Liver (tissue), 9 donors: ENCODE measurements around the gene GATA5. TPM values are rescaled to one million over a fixed set of nuclear protein-coding genes. Genes with fewer than 3 reads are reported as not detected.
A peak's percentile ranks its signal among the peaks of the same experiment; 100 is the strongest.

Source experiments
- DNase-seq: peaks from one replicate; pipeline ENCODE4 v3.0.0-alpha.2; 2017; ENCODE audit warnings: low spot score
- H3K27ac ChIP-seq, 2 donors: one replicate each; pipeline ENCODE4 v1.7.0; 2013; ENCODE audit warnings: inconsistent platforms in 2 of 2, low read length in 2 of 2, control low read depth in 1 of 2, low read depth in 1 of 2, mild to moderate bottlenecking in 1 of 2
- H3K27me3 ChIP-seq, 4 donors: one replicate each; pipeline versions ENCODE4 v1.6.1 to v1.7.0; 2013; ENCODE audit warnings: low read length in 3 of 4, inconsistent platforms in 1 of 4, mild to moderate bottlenecking in 1 of 4, moderate library complexity in 1 of 4; ENCODE audit not compliant: control insufficient read depth in 4 of 4, insufficient read depth in 4 of 4
- H3K36me3 ChIP-seq, 4 donors: one replicate each; pipeline versions ENCODE4 v1.6.1 to v1.7.0; 2013; ENCODE audit warnings: low read length in 3 of 4, mild to moderate bottlenecking in 3 of 4, low read depth in 1 of 4, moderate library complexity in 1 of 4; ENCODE audit not compliant: control insufficient read depth in 4 of 4, insufficient read depth in 3 of 4
- H3K4me1 ChIP-seq, 4 donors: one replicate each; pipeline versions ENCODE4 v1.6.1 to v1.7.0; 2013; ENCODE audit warnings: low read length in 3 of 4, mild to moderate bottlenecking in 3 of 4, moderate library complexity in 1 of 4; ENCODE audit not compliant: control insufficient read depth in 4 of 4, insufficient read depth in 4 of 4
- H3K4me3 ChIP-seq, 3 donors: one replicate each; pipeline versions ENCODE4 v1.6.1 to v1.7.0; 2013; ENCODE audit warnings: low read length in 3 of 3, control low read depth in 1 of 3, low read depth in 1 of 3, mild to moderate bottlenecking in 1 of 3
- H3K9ac ChIP-seq, 2 donors: one replicate each; pipeline ENCODE4 v1.7.0; 2013; ENCODE audit warnings: low read length in 2 of 2, mild to moderate bottlenecking in 2 of 2, moderate library complexity in 2 of 2, control low read depth in 1 of 2, low read depth in 1 of 2
- H3K9me3 ChIP-seq, 4 donors: one replicate each; pipeline versions ENCODE4 v1.6.1 to v1.7.0; 2013; ENCODE audit warnings: low read length in 3 of 4; ENCODE audit not compliant: control insufficient read depth in 4 of 4
- EGR1 ChIP-seq, 2 donors: IDR thresholded peaks; 2 replicates each; pipeline ENCODE4 v1.6.1; 2016 to 2018; ENCODE audit warnings: antibody characterized with exemption in 2 of 2, low read depth in 2 of 2
- FOXA2 ChIP-seq: IDR thresholded peaks from 2 replicates; pipeline ENCODE4 v1.6.1; 2016; ENCODE audit warnings: antibody characterized with exemption
- GABPA ChIP-seq, 2 donors: IDR thresholded peaks in 1 of 2; conservative IDR thresholded peaks in 1 of 2; 2 replicates each; pipeline ENCODE4 v1.6.1; 2016; ENCODE audit warnings: antibody characterized with exemption in 2 of 2, mild to moderate bottlenecking in 1 of 2, moderate library complexity in 1 of 2
- HNF4A ChIP-seq, 2 donors: conservative IDR thresholded peaks; 2 replicates each; pipeline ENCODE4 v1.6.1; 2016; ENCODE audit warnings: antibody characterized with exemption in 2 of 2, mild to moderate bottlenecking in 2 of 2
- HNF4G ChIP-seq: IDR thresholded peaks from 2 replicates; pipeline ENCODE4 v1.6.1; 2016; ENCODE audit warnings: antibody characterized with exemption
- JUND ChIP-seq, 2 donors: IDR thresholded peaks; 2 replicates each; pipeline ENCODE4 v1.6.1; 2016; ENCODE audit warnings: antibody characterized with exemption in 2 of 2
- NR2F2 ChIP-seq: IDR thresholded peaks from 2 replicates; pipeline ENCODE4 v1.6.1; 2016; ENCODE audit warnings: antibody characterized with exemption
- RAD21 ChIP-seq, 2 donors: IDR thresholded peaks; 2 replicates each; pipeline ENCODE4 v1.6.1; 2016; ENCODE audit warnings: antibody characterized with exemption in 2 of 2, mild to moderate bottlenecking in 2 of 2
- TAF1 ChIP-seq: conservative IDR thresholded peaks from 2 replicates; pipeline ENCODE4 v1.6.1; 2016; ENCODE audit warnings: antibody characterized with exemption, mild to moderate bottlenecking
- YY1 ChIP-seq: IDR thresholded peaks from 2 replicates; pipeline ENCODE4 v1.6.1; 2016; ENCODE audit warnings: antibody characterized with exemption, mild to moderate bottlenecking
- WGBS: extraction: QIAGEN DNeasy Blood & Tissue Kit; methylation state at CpG from one replicate; pipeline ENCODE4 v1.1.7; 2013; 5-methylcytosine and 5-hydroxymethylcytosine counted together
- polyA plus RNA-seq, 2 donors: library from polyadenylated mRNA; stranded (reverse) in 1 of 2; unstranded in 1 of 2; fragments of 200-250 nt in 1 of 2; fragments of >200 nt in 1 of 2; fragmentation: Nextera tagmentation in 1 of 2; extraction: Ambion mirVana in 1 of 2; gene quantifications; one replicate each; pipeline versions ENCODE4 v1.2.1 to v1.2.3, GENCODE V29; 2013 to 2015
- total RNA-seq, 2 donors: library from RNA; depleted of rRNA; stranded (reverse); fragments of >200 nt; gene quantifications; one replicate each; pipeline ENCODE4 v1.2.3, GENCODE V29; 2014
- TF ChIP-seq, protein P1 (sequence below): IDR thresholded peaks from 2 replicates; pipeline ENCODE4 v1.6.1; 2016; ENCODE audit warnings: antibody characterized with exemption, mild to moderate bottlenecking
- TF ChIP-seq, protein P2 (sequence below): IDR thresholded peaks from 2 replicates; pipeline ENCODE4 v1.6.1; 2016; ENCODE audit warnings: antibody characterized with exemption
- TF ChIP-seq, protein P3 (sequence below): IDR thresholded peaks from 2 replicates; pipeline ENCODE4 v1.6.1; 2016; ENCODE audit warnings: antibody characterized with exemption
- TF ChIP-seq, protein P4 (sequence below): fragments of 150-350 bp; IDR thresholded peaks from 2 replicates; pipeline ENCODE4 v1.5.1; 2017; ENCODE audit warnings: improper control_type of control experiment, low read depth, low read length; ENCODE audit not compliant: missing input control
- donor health status: healthy.
- donor health status: healthy.
- donor health status: healthy.
- donor health status: healthy.
- donor health status: healthy.

GATA5 gene
- total and polyA plus RNA-seq, 4 donors: 0.25 to 6.1 (median 0.34) TPM

DNA sequence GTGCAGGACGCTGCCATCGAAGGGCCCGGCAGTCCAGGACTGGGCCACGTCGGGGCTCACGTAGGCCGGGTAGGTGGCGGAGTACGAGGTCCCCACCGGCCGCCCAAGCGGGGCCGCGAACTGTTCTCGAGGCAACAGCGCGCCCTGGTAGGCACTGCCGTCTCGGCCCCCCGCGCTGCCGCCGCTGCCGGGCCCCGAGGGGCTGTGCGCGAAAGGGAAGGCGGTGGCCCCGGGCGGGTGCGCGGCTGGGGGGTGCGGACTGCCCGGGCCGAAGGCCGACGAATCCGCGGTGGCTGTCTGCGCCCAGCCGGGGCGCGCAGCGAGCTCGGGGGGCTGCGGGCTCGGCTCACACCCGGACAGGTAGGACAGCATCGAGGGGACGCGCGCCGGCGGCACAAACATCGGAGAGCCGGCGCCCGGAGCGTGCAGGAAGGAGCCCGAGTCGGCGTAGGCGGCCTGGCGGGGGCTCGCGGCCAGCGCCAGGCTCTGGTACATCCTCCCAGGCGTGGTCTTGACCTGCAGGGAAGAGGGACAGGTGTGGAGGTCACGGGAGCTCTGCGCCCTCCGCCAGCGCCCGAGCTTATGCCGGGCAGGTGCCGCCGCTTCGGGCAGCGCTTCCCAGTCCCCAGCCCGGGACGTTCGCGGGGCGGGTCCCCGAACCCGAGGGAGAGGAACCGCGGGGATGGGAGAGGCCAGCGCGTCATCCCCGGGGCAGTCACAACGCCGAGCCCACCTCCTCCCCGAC lies 596 bp downstream of the GATA5 start:
- H3K36me3 ChIP-seq: no peaks in the 10 kb centered on the region
- no peak for DNase-seq
- no peaks in the 10 kb centered on the region for H3K9me3 ChIP-seq
- 7% methylated on average over 93 of the region's 93 CpGs for WGBS
- H3K27me3 ChIP-seq: peaks cover 0 to 9% (median 3%) of the 10 kb centered on the region in 4 donors
- TF ChIP-seq YY1 (no peak), EGR1 (IDR thresholded peaks at IDR 0.05; ENCODE audit: low read depth in 2 of 2) (no peak), TAF1 (no peak), JUND (IDR thresholded peaks at IDR 0.05) (no peak), HNF4G (no peak), HNF4A (conservative IDR thresholded peaks at IDR 0.05) (no peak), FOXA2 (no peak), NR2F2 (no peak), GABPA (IDR thresholded peaks at IDR 0.05 in 1 of 2, conservative IDR thresholded peaks at IDR 0.05 in 1 of 2) (no peak)
- TF ChIP-seq, protein P1, sequence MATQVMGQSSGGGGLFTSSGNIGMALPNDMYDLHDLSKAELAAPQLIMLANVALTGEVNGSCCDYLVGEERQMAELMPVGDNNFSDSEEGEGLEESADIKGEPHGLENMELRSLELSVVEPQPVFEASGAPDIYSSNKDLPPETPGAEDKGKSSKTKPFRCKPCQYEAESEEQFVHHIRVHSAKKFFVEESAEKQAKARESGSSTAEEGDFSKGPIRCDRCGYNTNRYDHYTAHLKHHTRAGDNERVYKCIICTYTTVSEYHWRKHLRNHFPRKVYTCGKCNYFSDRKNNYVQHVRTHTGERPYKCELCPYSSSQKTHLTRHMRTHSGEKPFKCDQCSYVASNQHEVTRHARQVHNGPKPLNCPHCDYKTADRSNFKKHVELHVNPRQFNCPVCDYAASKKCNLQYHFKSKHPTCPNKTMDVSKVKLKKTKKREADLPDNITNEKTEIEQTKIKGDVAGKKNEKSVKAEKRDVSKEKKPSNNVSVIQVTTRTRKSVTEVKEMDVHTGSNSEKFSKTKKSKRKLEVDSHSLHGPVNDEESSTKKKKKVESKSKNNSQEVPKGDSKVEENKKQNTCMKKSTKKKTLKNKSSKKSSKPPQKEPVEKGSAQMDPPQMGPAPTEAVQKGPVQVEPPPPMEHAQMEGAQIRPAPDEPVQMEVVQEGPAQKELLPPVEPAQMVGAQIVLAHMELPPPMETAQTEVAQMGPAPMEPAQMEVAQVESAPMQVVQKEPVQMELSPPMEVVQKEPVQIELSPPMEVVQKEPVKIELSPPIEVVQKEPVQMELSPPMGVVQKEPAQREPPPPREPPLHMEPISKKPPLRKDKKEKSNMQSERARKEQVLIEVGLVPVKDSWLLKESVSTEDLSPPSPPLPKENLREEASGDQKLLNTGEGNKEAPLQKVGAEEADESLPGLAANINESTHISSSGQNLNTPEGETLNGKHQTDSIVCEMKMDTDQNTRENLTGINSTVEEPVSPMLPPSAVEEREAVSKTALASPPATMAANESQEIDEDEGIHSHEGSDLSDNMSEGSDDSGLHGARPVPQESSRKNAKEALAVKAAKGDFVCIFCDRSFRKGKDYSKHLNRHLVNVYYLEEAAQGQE: no peak
- TF ChIP-seq, protein P2, sequence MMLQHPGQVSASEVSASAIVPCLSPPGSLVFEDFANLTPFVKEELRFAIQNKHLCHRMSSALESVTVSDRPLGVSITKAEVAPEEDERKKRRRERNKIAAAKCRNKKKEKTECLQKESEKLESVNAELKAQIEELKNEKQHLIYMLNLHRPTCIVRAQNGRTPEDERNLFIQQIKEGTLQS: no peak
- TF ChIP-seq, protein P3, sequence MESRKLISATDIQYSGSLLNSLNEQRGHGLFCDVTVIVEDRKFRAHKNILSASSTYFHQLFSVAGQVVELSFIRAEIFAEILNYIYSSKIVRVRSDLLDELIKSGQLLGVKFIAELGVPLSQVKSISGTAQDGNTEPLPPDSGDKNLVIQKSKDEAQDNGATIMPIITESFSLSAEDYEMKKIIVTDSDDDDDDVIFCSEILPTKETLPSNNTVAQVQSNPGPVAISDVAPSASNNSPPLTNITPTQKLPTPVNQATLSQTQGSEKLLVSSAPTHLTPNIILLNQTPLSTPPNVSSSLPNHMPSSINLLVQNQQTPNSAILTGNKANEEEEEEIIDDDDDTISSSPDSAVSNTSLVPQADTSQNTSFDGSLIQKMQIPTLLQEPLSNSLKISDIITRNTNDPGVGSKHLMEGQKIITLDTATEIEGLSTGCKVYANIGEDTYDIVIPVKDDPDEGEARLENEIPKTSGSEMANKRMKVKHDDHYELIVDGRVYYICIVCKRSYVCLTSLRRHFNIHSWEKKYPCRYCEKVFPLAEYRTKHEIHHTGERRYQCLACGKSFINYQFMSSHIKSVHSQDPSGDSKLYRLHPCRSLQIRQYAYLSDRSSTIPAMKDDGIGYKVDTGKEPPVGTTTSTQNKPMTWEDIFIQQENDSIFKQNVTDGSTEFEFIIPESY: no peak
- TF ChIP-seq, protein P4, sequence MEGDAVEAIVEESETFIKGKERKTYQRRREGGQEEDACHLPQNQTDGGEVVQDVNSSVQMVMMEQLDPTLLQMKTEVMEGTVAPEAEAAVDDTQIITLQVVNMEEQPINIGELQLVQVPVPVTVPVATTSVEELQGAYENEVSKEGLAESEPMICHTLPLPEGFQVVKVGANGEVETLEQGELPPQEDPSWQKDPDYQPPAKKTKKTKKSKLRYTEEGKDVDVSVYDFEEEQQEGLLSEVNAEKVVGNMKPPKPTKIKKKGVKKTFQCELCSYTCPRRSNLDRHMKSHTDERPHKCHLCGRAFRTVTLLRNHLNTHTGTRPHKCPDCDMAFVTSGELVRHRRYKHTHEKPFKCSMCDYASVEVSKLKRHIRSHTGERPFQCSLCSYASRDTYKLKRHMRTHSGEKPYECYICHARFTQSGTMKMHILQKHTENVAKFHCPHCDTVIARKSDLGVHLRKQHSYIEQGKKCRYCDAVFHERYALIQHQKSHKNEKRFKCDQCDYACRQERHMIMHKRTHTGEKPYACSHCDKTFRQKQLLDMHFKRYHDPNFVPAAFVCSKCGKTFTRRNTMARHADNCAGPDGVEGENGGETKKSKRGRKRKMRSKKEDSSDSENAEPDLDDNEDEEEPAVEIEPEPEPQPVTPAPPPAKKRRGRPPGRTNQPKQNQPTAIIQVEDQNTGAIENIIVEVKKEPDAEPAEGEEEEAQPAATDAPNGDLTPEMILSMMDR: no peak
- no peak overlapping the region for H3K9ac ChIP-seq
- H3K27ac ChIP-seq: no peak overlapping the region
- H3K4me1 ChIP-seq: peaks cover 0 to 16% (median 10%) of the 10 kb centered on the region in 4 donors
- H3K4me3 ChIP-seq: peak overlapping the region in 1 of 3 donors; percentile 44

DNA sequence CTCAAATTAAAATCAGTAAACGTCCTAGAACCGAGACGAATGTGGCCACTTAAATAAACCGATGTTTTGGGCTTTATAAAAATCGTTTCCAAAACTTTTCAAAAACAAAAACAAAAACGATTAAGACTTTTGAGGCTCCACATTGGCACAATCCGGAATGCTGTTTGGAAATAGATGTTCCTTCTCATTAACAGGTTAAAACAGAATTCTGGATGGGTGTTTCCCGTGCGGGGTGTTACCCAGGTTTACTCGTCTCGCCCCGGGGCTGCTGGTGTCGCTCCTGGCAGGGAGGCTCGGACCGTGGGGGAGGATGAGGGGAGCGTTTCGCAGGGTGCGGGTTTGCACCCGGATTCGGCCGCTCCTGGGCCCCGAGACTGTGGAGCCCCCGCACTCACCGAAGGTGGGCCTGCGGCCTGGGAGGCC lies 1.2 kb downstream of the GATA5 start:
- H3K36me3 ChIP-seq: no peaks in the 10 kb centered on the region
- H3K27me3 ChIP-seq: peaks cover 0 to 9% (median 3%) of the 10 kb centered on the region in 4 donors
- no peak overlapping the region for H3K4me3 ChIP-seq
- WGBS: 17% methylated on average over 25 of the region's 25 CpGs
- H3K4me1 ChIP-seq: peaks cover 0 to 16% (median 10%) of the 10 kb centered on the region in 4 donors
- DNase-seq: no peak
- no peak overlapping the region for H3K9ac ChIP-seq
- H3K27ac ChIP-seq: no peak overlapping the region
- no peaks in the 10 kb centered on the region for H3K9me3 ChIP-seq
- no peak for TF ChIP-seq NR2F2
- TF ChIP-seq YY1: no peak
- no peak for TF ChIP-seq TAF1
- TF ChIP-seq, protein P3: no peak
- no peak for TF ChIP-seq RAD21 (IDR thresholded peaks at IDR 0.05)
- TF ChIP-seq, protein P1: no peak
- TF ChIP-seq, protein P2: no peak
- TF ChIP-seq HNF4A (conservative IDR thresholded peaks at IDR 0.05): no peak
